ENCODE results near the gene MRPL16.

DNA sequence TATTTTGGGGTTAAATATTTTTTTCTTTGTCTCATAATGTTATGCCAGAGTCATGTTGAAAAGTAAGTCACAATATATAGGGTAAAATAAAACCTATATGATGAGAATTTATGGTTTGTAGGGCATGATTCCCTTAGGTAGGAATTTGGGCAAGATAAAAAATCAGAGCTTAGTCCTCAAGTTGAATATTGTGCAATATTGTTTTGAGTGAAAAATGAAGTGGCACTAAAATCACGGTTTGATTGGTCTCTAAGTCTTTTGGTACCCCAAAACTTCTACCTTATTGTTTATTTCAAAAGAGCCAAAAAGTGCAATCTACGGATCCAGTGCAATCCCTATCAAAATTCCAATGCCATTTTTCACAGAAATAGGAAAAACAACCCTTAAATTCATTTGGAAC is 1.6 kb upstream of the MRPL16 start:
- no peak for TF ChIP-seq POLR2AphosphoS5 (IDR thresholded peaks at IDR 0.05; ENCODE audit: borderline replicate concordance, low read depth, low read length)
- TF ChIP-seq EZH2 (IDR thresholded peaks at IDR 0.05), result no peak
- no peak for TF ChIP-seq FOXP2 (optimal IDR thresholded peaks at IDR 0.05; ENCODE audit: control extremely low read depth, extremely low read length, insufficient read depth)

All from SK-N-MC (cell line).